GM12878 (cell line): Measurements from ENCODE around the gene C16orf92. TPM values are rescaled to one million over a fixed set of nuclear protein-coding genes. Genes with fewer than 3 reads are reported as not detected.

ENCODE experiments used
- ATAC-seq: fragments of 200-7000 bp; cut with Tn5 transposase; 3 replicates; pipeline ENCODE4 v1.9.1; 2020; ENCODE audit warnings: mild to moderate bottlenecking, moderate library complexity
- BruUV-seq: library from RNA; stranded (reverse); fragments of 400-500 nt; replicated peaks from 2 replicates; lab custom pipeline; 2021; lab: Mats Ljungman, UMichigan
- CTCF ChIA-PET: fragments of 300-600 bp; sonication (Branson Sonifier 250); formaldehyde crosslinking; extraction: SDS; loops from one replicate; lab custom pipeline; 2021; ENCODE audit warnings: inconsistent platforms; lab: Yijun Ruan, JAX
- POLR2A ChIA-PET: fragments of 350-600 bp; formaldehyde crosslinking; extraction: SDS; loops from one replicate; lab custom pipeline; 2021; ENCODE audit warnings: inconsistent platforms; lab: Charles Lee
- RAD21 ChIA-PET: fragments of 300-600 bp; sonication (Branson Sonifier 250); formaldehyde crosslinking; loops from one replicate; lab custom pipeline; 2023; ENCODE audit warnings: antibody characterized with exemption; ENCODE audit not compliant: unreplicated experiment; lab: Charles Lee
- SMC1A ChIA-PET: fragments of 300-600 bp; sonication (Branson Sonifier 250); formaldehyde crosslinking; loops from one replicate; lab custom pipeline; 2023; ENCODE audit not compliant: unreplicated experiment, uncharacterized antibody; lab: Charles Lee
- DNase-seq: peaks from one replicate; pipeline ENCODE4 v3.0.0-alpha.2; 2011; ENCODE audit warnings: low read depth, low spot score
- FAIRE-seq: peaks from 3 replicates; lab custom pipeline; 2011; peaks lifted over from hg19 to GRCh38; lab: Jason Lieb, UNC
- H2AFZ ChIP-seq: 2 replicates; pipeline ENCODE4 v1.6.0; 2011; ENCODE audit warnings: low read depth, low read length, control low read depth; ENCODE audit not compliant: control insufficient read depth
- H3K27ac ChIP-seq: 2 replicates; pipeline ENCODE4 v1.5.1; 2011; ENCODE audit warnings: control low read depth; ENCODE audit not compliant: control insufficient read depth, insufficient read depth
- H3K27me3 ChIP-seq, 2 experiments: replicated peaks in 1 of 2; 2 replicates each; pipeline versions ENCODE4 v1.6.0 to v1.6.1; 2011; ENCODE audit warnings: low read length in 1 of 2; ENCODE audit not compliant: control insufficient read depth in 2 of 2, insufficient read depth in 2 of 2
- H3K36me3 ChIP-seq, 2 experiments: 2 replicates each; pipeline ENCODE4 v1.5.1; 2011; ENCODE audit warnings: low read length in 1 of 2; ENCODE audit not compliant: control insufficient read depth in 2 of 2, insufficient read depth in 2 of 2
- H3K4me1 ChIP-seq: 2 replicates; pipeline ENCODE4 v1.6.1; 2011; ENCODE audit warnings: mild to moderate bottlenecking, low read length, moderate library complexity, mixed read lengths; ENCODE audit not compliant: control insufficient read depth, insufficient read depth
- H3K4me2 ChIP-seq: 2 replicates; pipeline ENCODE4 v1.6.0; 2011; ENCODE audit warnings: control low read depth; ENCODE audit not compliant: control insufficient read depth, insufficient read depth
- H3K4me3 ChIP-seq: fragments of 200-600 bp; sonication (generic); 2 replicates; pipeline ENCODE4 v1.5.1; 2016
- H3K79me2 ChIP-seq: 2 replicates; pipeline ENCODE4 v1.6.0; 2011; ENCODE audit warnings: low read length; ENCODE audit not compliant: control insufficient read depth, insufficient read depth
- H3K9ac ChIP-seq: 2 replicates; pipeline ENCODE4 v1.8.0; 2011; ENCODE audit warnings: low read length, control low read depth, mixed read lengths; ENCODE audit not compliant: control insufficient read depth, insufficient read depth
- H3K9me3 ChIP-seq: replicated peaks from 3 replicates; pipeline ENCODE4 v1.5.1; 2011; ENCODE audit warnings: mild to moderate bottlenecking, low read length; ENCODE audit not compliant: control insufficient read depth, insufficient read depth
- H4K20me1 ChIP-seq: 2 replicates; pipeline ENCODE4 v1.6.0; 2011; ENCODE audit not compliant: control insufficient read depth, insufficient read depth
- BCL11A ChIP-seq: IDR thresholded peaks from 2 replicates; pipeline ENCODE4 v1.6.1; 2011; ENCODE audit warnings: low read depth, low read length
- BCLAF1 ChIP-seq: fragments of 450-650 bp; IDR thresholded peaks from 2 replicates; pipeline ENCODE4 v1.6.1; 2017; ENCODE audit warnings: antibody characterized with exemption, mild to moderate bottlenecking, moderate library complexity
- DPF2 ChIP-seq: fragments of 450-650 bp; IDR thresholded peaks from 2 replicates; pipeline ENCODE4 v1.6.1; 2017; ENCODE audit warnings: mild to moderate bottlenecking
- E2F8 ChIP-seq: fragments of 450-650 bp; IDR thresholded peaks from 2 replicates; pipeline ENCODE4 v1.6.1; 2018; ENCODE audit warnings: mild to moderate bottlenecking, low read depth, moderate library complexity; ENCODE audit not compliant: partially characterized antibody
- ESRRA ChIP-seq: IDR thresholded peaks from 2 replicates; pipeline ENCODE4 v1.6.1; 2012; ENCODE audit warnings: mild to moderate bottlenecking, low read length, improper control_type of control experiment
- IKZF1 ChIP-seq: fragments of 450-650 bp; conservative IDR thresholded peaks from 2 replicates; pipeline ENCODE4 v1.6.1; 2017; ENCODE audit warnings: antibody characterized with exemption, mild to moderate bottlenecking
- LARP7 ChIP-seq: fragments of 450-650 bp; IDR thresholded peaks from 2 replicates; pipeline ENCODE4 v1.6.1; 2017; ENCODE audit warnings: mild to moderate bottlenecking
- MTA2 ChIP-seq: fragments of 450-650 bp; IDR thresholded peaks from 2 replicates; pipeline ENCODE4 v1.6.1; 2016; ENCODE audit warnings: low read depth, mild to moderate bottlenecking, moderate library complexity
- MXI1 ChIP-seq: fragments of 150-350 bp; IDR thresholded peaks from 2 replicates; pipeline ENCODE4 v1.6.1; 2011; ENCODE audit warnings: low read depth, mild to moderate bottlenecking, inconsistent platforms, low read length, improper control_type of control experiment
- NRF1 ChIP-seq: conservative IDR thresholded peaks from 2 replicates; pipeline ENCODE4 v1.6.1; 2011; ENCODE audit warnings: mild to moderate bottlenecking, low read depth, low read length, improper control_type of control experiment
- PAX5 ChIP-seq: IDR thresholded peaks from 2 replicates; pipeline ENCODE4 v1.6.1; 2011; ENCODE audit warnings: low read depth, low read length, borderline replicate concordance
- RAD21 ChIP-seq: IDR thresholded peaks from 2 replicates; pipeline ENCODE4 v1.6.1; 2011; ENCODE audit warnings: mild to moderate bottlenecking, low read depth, low read length, moderate library complexity; ENCODE audit not compliant: insufficient read depth
- SIX5 ChIP-seq: IDR thresholded peaks from 2 replicates; pipeline ENCODE4 v1.6.1; 2011; ENCODE audit warnings: mild to moderate bottlenecking, low read depth, low read length, moderate library complexity; ENCODE audit not compliant: severe bottlenecking
- SMAD5 ChIP-seq: IDR thresholded peaks from 2 replicates; pipeline ENCODE4 v1.6.1; 2016; ENCODE audit warnings: antibody characterized with exemption, low read depth
- SREBF1 ChIP-seq: IDR thresholded peaks from 2 replicates; pipeline ENCODE4 v1.6.1; 2012; ENCODE audit warnings: mild to moderate bottlenecking, low read length
- STAT1 ChIP-seq: fragments of 450-650 bp; conservative IDR thresholded peaks from 2 replicates; pipeline ENCODE4 v1.6.1; 2014; ENCODE audit warnings: antibody characterized with exemption, mild to moderate bottlenecking
- TARDBP ChIP-seq: IDR thresholded peaks from 2 replicates; pipeline ENCODE4 v1.6.1; 2016; ENCODE audit warnings: borderline replicate concordance
- ZBED1 ChIP-seq: IDR thresholded peaks from 2 replicates; pipeline ENCODE4 v1.6.1; 2016; ENCODE audit warnings: borderline replicate concordance
- ZNF384 ChIP-seq: IDR thresholded peaks from 2 replicates; pipeline ENCODE4 v1.6.1; 2012; ENCODE audit warnings: low read depth, mild to moderate bottlenecking, low read length, improper control_type of control experiment, borderline replicate concordance
- WGBS: methylation state at CpG from one replicate; pipeline ENCODE4 v1.1.6; 2016; ENCODE audit warnings: low lambda C conversion rate; ENCODE audit not compliant: insufficient replicate concordance, insufficient coverage; ENCODE audit errors: missing lambda C conversion rate; 5-methylcytosine and 5-hydroxymethylcytosine counted together
- in situ Hi-C: fragments of 300-500 bp; cut with MboI; formaldehyde crosslinking; loops from 9 replicates; pipeline ENCODE4 v1.14.3; 2018; ENCODE audit warnings: mixed read lengths
- intact Hi-C: fragments of 100-400 bp; cut with micrococcal nuclease; formaldehyde crosslinking; loops from one replicate; pipeline ENCODE4 v1.14.2; 2022; ENCODE audit not compliant: unreplicated experiment
- polyA plus RNA-seq, 11 experiments: library from polyadenylated mRNA; depleted of rRNA in 4 of 11; unstranded in 6 of 11; stranded (reverse) in 5 of 11; fragments of >200 nt; fragmentation: Nextera tagmentation in 4 of 11; fragmentation: Illumina TruSeq in 1 of 11; extraction: Ambion mirVana in 4 of 11; extraction: Trizol in 1 of 11; gene quantifications; 1 replicate in 1 of 11; 2 replicates in 10 of 11; pipeline versions ENCODE4 v1.2.1 to v1.2.3, GENCODE V29; 2011 to 2016; ENCODE audit warnings: inconsistent platforms in 2 of 11, missing spikeins in 2 of 11, low read depth in 1 of 11
- total RNA-seq, 4 experiments: library from RNA; depleted of rRNA in 3 of 4; stranded (reverse); fragments of >200 nt in 3 of 4; fragmentation: Illumina TruSeq in 1 of 4; extraction: Trizol in 1 of 4; gene quantifications; 2 replicates each; pipeline versions ENCODE4 v1.2.1 to v1.2.3, GENCODE V29; 2013 to 2021

Gene C16orf92
- total and polyA plus RNA-seq, 10 of the 15 experiments (the other 5 are each of a cell fraction or from before 2014, with no cell fraction given): not detected

- no peak for TF ChIP-seq LARP7
- 0 out of 2 replicates have a peak, but pooled peaks have one; percentile 32 for TF ChIP-seq IKZF1
- no peak for TF ChIP-seq PAX5
- no peak for TF ChIP-seq DPF2
- peak; percentile 60 for TF ChIP-seq RAD21
- no peak for TF ChIP-seq ZBED1
- TF ChIP-seq ZNF384: no peak
- TF ChIP-seq ESRRA: no peak
- TF ChIP-seq TARDBP: no peak
- no peak for TF ChIP-seq BCL11A
- TF ChIP-seq MTA2: no peak
- TF ChIP-seq MXI1: no peak
- no peak for TF ChIP-seq SMAD5
Measured at GRCh38 chr16:30054959-30055553, 32.1 kb downstream of the C16orf92 start (continued).

- 87% methylated on average over 4 of the region's 4 CpGs for WGBS
- peaks cover 20% of the 10 kb centered on the region for H3K79me2 ChIP-seq
- no peak overlapping the region for H3K27ac ChIP-seq
- ChIA-PET RAD21 (no interaction called here), POLR2A (no interaction called here), CTCF (interaction anchor here (0.7 to 8.5 kb wide), 2 partner anchors 28 to 32 kb away, joined by 3 to 77 read pairs; partner anchors contain the start of gene TBX6), SMC1A (no interaction called here)
- no peak for DNase-seq
- no peak overlapping the region for H3K9ac ChIP-seq
- H3K9me3 ChIP-seq: no peaks in the 10 kb centered on the region
- no peak for ATAC-seq
- no TSS peak for BruUV-seq
- FAIRE-seq: no peak
- H2AFZ ChIP-seq: no peak overlapping the region
- H4K20me1 ChIP-seq: no peaks in the 10 kb centered on the region
- intact Hi-C loops: no loop called here
- H3K4me1 ChIP-seq: peaks cover 8% of the 10 kb centered on the region
- H3K36me3 ChIP-seq: no peaks in the 10 kb centered on the region
- H3K4me2 ChIP-seq: no peak overlapping the region
- no peaks in the 10 kb centered on the region for H3K27me3 ChIP-seq
- TF ChIP-seq NRF1: no peak
- TF ChIP-seq SREBF1: no peak
- no peak for TF ChIP-seq STAT1
- TF ChIP-seq SIX5: no peak
- TF ChIP-seq E2F8: no peak
- no peak for TF ChIP-seq BCLAF1
- TF ChIP-seq DPF2: no peak
- in situ Hi-C loops: no loop called here
- no peak overlapping the region for H3K4me3 ChIP-seq
Measured at GRCh38 chr16:30060346-30060745, 37.3 kb downstream of the C16orf92 start.
